ENCODE data around the gene BHLHE23.

BHLHE23 gene

GRCh38 chr20:63036291-63036690 lies 29.5 kb upstream of the BHLHE23 start:
- TF ChIP-seq POLR2AphosphoS5 (IDR thresholded peaks at IDR 0.05; ENCODE audit: low read depth, low read length) (no peak), REST (IDR thresholded peaks at IDR 0.05; ENCODE audit: insufficient read depth in 1 of 2, low read depth in 2 of 2, low read length in 2 of 2) (no peak), SIN3A (IDR thresholded peaks at IDR 0.05; ENCODE audit: borderline replicate concordance, insufficient read depth, low read length) (no peak)

- TF ChIP-seq POLR2AphosphoS5 (IDR thresholded peaks at IDR 0.05; ENCODE audit: low read depth, low read length) (no peak), REST (IDR thresholded peaks at IDR 0.05; ENCODE audit: insufficient read depth in 1 of 2, low read depth in 2 of 2, low read length in 2 of 2) (no peak), TAF1 (IDR thresholded peaks at IDR 0.05; ENCODE audit: borderline replicate concordance, insufficient read depth, low read length) (no peak)
Measured at GRCh38 chr20:63035603-63036185, 28.9 kb upstream of the BHLHE23 start.

GRCh38 chr20:63033794-63034709 lies 27.3 kb upstream of the BHLHE23 start:
- TF ChIP-seq POLR2AphosphoS5 (IDR thresholded peaks at IDR 0.05; ENCODE audit: low read depth, low read length) (no peak), TAF1 (IDR thresholded peaks at IDR 0.05; ENCODE audit: borderline replicate concordance, insufficient read depth, low read length) (no peak), SIN3A (IDR thresholded peaks at IDR 0.05; ENCODE audit: borderline replicate concordance, insufficient read depth, low read length) (no peak), REST (IDR thresholded peaks at IDR 0.05; ENCODE audit: insufficient read depth in 1 of 2, low read depth in 2 of 2, low read length in 2 of 2) (no peak), FOXP2 (optimal IDR thresholded peaks at IDR 0.05; ENCODE audit: borderline replicate concordance, extremely low read depth, extremely low read length, insufficient read depth) (no peak)

- TF ChIP-seq SIN3A (IDR thresholded peaks at IDR 0.05; ENCODE audit: borderline replicate concordance, insufficient read depth, low read length) (no peak), REST (IDR thresholded peaks at IDR 0.05; ENCODE audit: insufficient read depth in 1 of 2, low read depth in 2 of 2, low read length in 2 of 2) (no peak), TAF1 (IDR thresholded peaks at IDR 0.05; ENCODE audit: borderline replicate concordance, insufficient read depth, low read length) (no peak), FOXP2 (optimal IDR thresholded peaks at IDR 0.05; ENCODE audit: borderline replicate concordance, extremely low read depth, extremely low read length, insufficient read depth) (no peak), POLR2AphosphoS5 (IDR thresholded peaks at IDR 0.05; ENCODE audit: low read depth, low read length) (no peak)
Measured at GRCh38 chr20:63032861-63033793, 26.4 kb upstream of the BHLHE23 start.
